Tibial nerve (tissue), 4 donors: ENCODE results near the gene RGS3.

Experiments used
- CTCF ChIP-seq, 5 experiments: fragments of 200-600 bp in 3 of 5; fragments of 450-650 bp in 2 of 5; sonication (generic) in 3 of 5; IDR thresholded peaks; one replicate each; pipeline ENCODE4 v1.5.1; 2016 to 2019; ENCODE audit warnings: antibody characterized with exemption in 5 of 5, mild to moderate bottlenecking in 3 of 5, moderate library complexity in 2 of 5
- EP300 ChIP-seq, 2 donors: sonication (generic); formaldehyde crosslinking; IDR thresholded peaks; one replicate each; pipeline ENCODE4 v1.6.1; 2017; ENCODE audit warnings: antibody characterized with exemption in 2 of 2, mild to moderate bottlenecking in 1 of 2
- POLR2A ChIP-seq, 2 donors: fragments of 450-650 bp; IDR thresholded peaks; one replicate each; pipeline ENCODE4 v1.6.1; 2017; ENCODE audit warnings: antibody characterized with exemption in 2 of 2, mild to moderate bottlenecking in 2 of 2, moderate library complexity in 2 of 2

GRCh38 chr9:113577525-113578261, 114.2 kb downstream of the RGS3 start:
- TF ChIP-seq CTCF (IDR thresholded peaks at IDR 0.05) (no peak), POLR2A (IDR thresholded peaks at IDR 0.05) (no peak), EP300 (IDR thresholded peaks at IDR 0.05) (no peak)
